Body of pancreas (tissue), 4 donors: Measurements from ENCODE around the gene SELE.
"Not testable (repeated sequence)": the region's sequence is repeated elsewhere in the genome, so short reads cannot be mapped to it uniquely, and the experiment has no call there.

Source experiments
- CTCF ChIP-seq, 7 experiments: fragments of 450-650 bp in 4 of 7; fragments of 200-600 bp in 3 of 7; sonication (generic) in 3 of 7; IDR thresholded peaks; one replicate each; pipeline ENCODE4 v1.5.1; 2016 to 2019; ENCODE audit warnings: antibody characterized with exemption in 7 of 7
- POLR2A ChIP-seq, 3 donors: fragments of 450-650 bp; IDR thresholded peaks; one replicate each; pipeline ENCODE4 v1.6.1; 2016; ENCODE audit warnings: antibody characterized with exemption in 3 of 3, mild to moderate bottlenecking in 2 of 3

- not testable (repeated sequence) for TF ChIP-seq CTCF, POLR2A (IDR thresholded peaks at IDR 0.05)
Measured at GRCh38 chr1:169715100-169715499, 18.8 kb downstream of the SELE start.
